Activated T-helper 17 cell treated with anti-CD3 and anti-CD28 coated beads, Interleukin-2, amount 50 U/mL, for 72 hours (primary cell): Measurements from ENCODE around the gene LRP1B. TPM values are rescaled to one million over a fixed set of nuclear protein-coding genes. Genes with fewer than 3 reads are reported as not detected.

ENCODE experiments used
- ATAC-seq: fragments of 150-1000 bp; cut with Tn5 transposase; replicated peaks from 2 replicates; pipeline ENCODE4 v1.10.0; 2021; ENCODE audit warnings: mild to moderate bottlenecking, moderate library complexity
- H3K27ac Mint-ChIP-seq: one replicate; pipeline ENCODE4 v1.8.0; 2022; ENCODE audit warnings: mixed read lengths
- H3K27me3 Mint-ChIP-seq: one replicate; pipeline ENCODE4 v1.8.0; 2022; ENCODE audit warnings: mixed read lengths
- H3K36me3 Mint-ChIP-seq: one replicate; pipeline ENCODE4 v1.8.0; 2022; ENCODE audit warnings: low read depth, mild to moderate bottlenecking, mixed read lengths
- H3K4me1 Mint-ChIP-seq: one replicate; pipeline ENCODE4 v1.8.0; 2022; ENCODE audit warnings: mixed read lengths
- H3K4me3 Mint-ChIP-seq: one replicate; pipeline ENCODE4 v1.8.0; 2022; ENCODE audit warnings: mild to moderate bottlenecking, mixed read lengths
- H3K9me3 Mint-ChIP-seq: one replicate; pipeline ENCODE4 v1.8.0; 2022; ENCODE audit warnings: mixed read lengths
- total RNA-seq, 2 donors: library from RNA; stranded (reverse); gene quantifications; one replicate each; pipeline ENCODE4 v1.2.3, GENCODE V29; 2022

Gene LRP1B
- total RNA-seq, 2 donors from 2014 or later: not detected

- no peak overlapping the region for H3K4me3 Mint-ChIP-seq
- H3K4me1 Mint-ChIP-seq: no peaks in the 10 kb centered on the region
- no peaks in the 10 kb centered on the region for H3K27me3 Mint-ChIP-seq
- no peak overlapping the region for H3K27ac Mint-ChIP-seq
- ATAC-seq: no peak
- H3K9me3 Mint-ChIP-seq: peaks cover 6% of the 10 kb centered on the region
- no peaks in the 10 kb centered on the region for H3K36me3 Mint-ChIP-seq
Measured at GRCh38 chr2:141316103-141316502, 814.7 kb downstream of the LRP1B start.

GRCh38 chr2:141313972-141314371, 816.8 kb downstream of the LRP1B start:
- ATAC-seq: no peak
- no peak overlapping the region for H3K27ac Mint-ChIP-seq
- no peaks in the 10 kb centered on the region for H3K36me3 Mint-ChIP-seq
- H3K4me1 Mint-ChIP-seq: no peaks in the 10 kb centered on the region
- peaks cover 17% of the 10 kb centered on the region for H3K9me3 Mint-ChIP-seq
- H3K27me3 Mint-ChIP-seq: no peaks in the 10 kb centered on the region
- no peak overlapping the region for H3K4me3 Mint-ChIP-seq

GRCh38 chr2:141311430-141311829, 819.4 kb downstream of the LRP1B start:
- no peak overlapping the region for H3K27ac Mint-ChIP-seq
- H3K27me3 Mint-ChIP-seq: no peaks in the 10 kb centered on the region
- ATAC-seq: no peak
- no peaks in the 10 kb centered on the region for H3K4me1 Mint-ChIP-seq
- no peak overlapping the region for H3K4me3 Mint-ChIP-seq
- no peaks in the 10 kb centered on the region for H3K36me3 Mint-ChIP-seq
- peaks cover 13% of the 10 kb centered on the region for H3K9me3 Mint-ChIP-seq

GRCh38 chr2:141306368-141306767, 824.4 kb downstream of the LRP1B start:
- Mint-ChIP-seq H3K4me3 (no peak overlapping the region), H3K27ac (no peak overlapping the region), H3K9me3 (peaks cover 13% of the 10 kb centered on the region)

GRCh38 chr2:141301551-141301950, 829.3 kb downstream of the LRP1B start:
- H3K27me3 Mint-ChIP-seq: no peaks in the 10 kb centered on the region
- H3K27ac Mint-ChIP-seq: no peak overlapping the region
- no peak for ATAC-seq
- no peaks in the 10 kb centered on the region for H3K4me1 Mint-ChIP-seq
- no peaks in the 10 kb centered on the region for H3K36me3 Mint-ChIP-seq
- H3K9me3 Mint-ChIP-seq: peaks cover 6% of the 10 kb centered on the region
- H3K4me3 Mint-ChIP-seq: no peak overlapping the region

More at GRCh38 chr2:141306368-141306767, 824.4 kb downstream of the LRP1B start:
- no peaks in the 10 kb centered on the region for H3K36me3 Mint-ChIP-seq
- no peaks in the 10 kb centered on the region for H3K4me1 Mint-ChIP-seq
- ATAC-seq: no peak
- H3K27me3 Mint-ChIP-seq: no peaks in the 10 kb centered on the region

GRCh38 chr2:141280037-141280436, 850.8 kb downstream of the LRP1B start:
- Mint-ChIP-seq H3K4me3 (no peak overlapping the region), H3K9me3 (peaks cover 16% of the 10 kb centered on the region), H3K27me3 (no peaks in the 10 kb centered on the region), H3K4me1 (no peaks in the 10 kb centered on the region), H3K36me3 (no peaks in the 10 kb centered on the region), H3K27ac (no peak overlapping the region)
- ATAC-seq: no peak

GRCh38 chr2:141271346-141271745, 859.5 kb downstream of the LRP1B start:
- Mint-ChIP-seq H3K4me1 (no peaks in the 10 kb centered on the region), H3K27ac (no peak overlapping the region)
- ATAC-seq: no peak

GRCh38 chr2:141264848-141265247, 866.0 kb downstream of the LRP1B start:
- H3K27me3 Mint-ChIP-seq: no peaks in the 10 kb centered on the region
- H3K4me3 Mint-ChIP-seq: no peak overlapping the region
- no peaks in the 10 kb centered on the region for H3K36me3 Mint-ChIP-seq
- ATAC-seq: no peak
- peaks cover 8% of the 10 kb centered on the region for H3K9me3 Mint-ChIP-seq
- H3K4me1 Mint-ChIP-seq: no peaks in the 10 kb centered on the region
- H3K27ac Mint-ChIP-seq: no peak overlapping the region

More at GRCh38 chr2:141271346-141271745, 859.5 kb downstream of the LRP1B start:
- H3K9me3 Mint-ChIP-seq: peaks cover 14% of the 10 kb centered on the region
- no peak overlapping the region for H3K4me3 Mint-ChIP-seq
- H3K27me3 Mint-ChIP-seq: no peaks in the 10 kb centered on the region
- H3K36me3 Mint-ChIP-seq: no peaks in the 10 kb centered on the region

- no peaks in the 10 kb centered on the region for H3K36me3 Mint-ChIP-seq
- H3K27ac Mint-ChIP-seq: no peak overlapping the region
- ATAC-seq: no peak
- H3K9me3 Mint-ChIP-seq: peaks cover 4% of the 10 kb centered on the region
- H3K4me1 Mint-ChIP-seq: no peaks in the 10 kb centered on the region
- H3K27me3 Mint-ChIP-seq: no peaks in the 10 kb centered on the region
- no peak overlapping the region for H3K4me3 Mint-ChIP-seq
Measured at GRCh38 chr2:141260911-141261310, 869.9 kb downstream of the LRP1B start.

- no peaks in the 10 kb centered on the region for H3K4me1 Mint-ChIP-seq
- no peaks in the 10 kb centered on the region for H3K27me3 Mint-ChIP-seq
- H3K27ac Mint-ChIP-seq: no peak overlapping the region
- no peak overlapping the region for H3K4me3 Mint-ChIP-seq
- no peaks in the 10 kb centered on the region for H3K9me3 Mint-ChIP-seq
- ATAC-seq: no peak
- H3K36me3 Mint-ChIP-seq: no peaks in the 10 kb centered on the region
Measured at GRCh38 chr2:141259683-141260082, 871.1 kb downstream of the LRP1B start.

- Mint-ChIP-seq H3K4me1 (no peaks in the 10 kb centered on the region), H3K36me3 (no peaks in the 10 kb centered on the region), H3K4me3 (no peak overlapping the region), H3K27me3 (no peaks in the 10 kb centered on the region), H3K9me3 (peaks cover 16% of the 10 kb centered on the region), H3K27ac (no peak overlapping the region)
- ATAC-seq: no peak
Measured at GRCh38 chr2:141242008-141242407, 888.8 kb downstream of the LRP1B start.

- no peak overlapping the region for H3K4me3 Mint-ChIP-seq
- no peaks in the 10 kb centered on the region for H3K4me1 Mint-ChIP-seq
- no peaks in the 10 kb centered on the region for H3K36me3 Mint-ChIP-seq
- H3K27ac Mint-ChIP-seq: no peak overlapping the region
- ATAC-seq: no peak
- H3K9me3 Mint-ChIP-seq: peaks cover 8% of the 10 kb centered on the region
- H3K27me3 Mint-ChIP-seq: no peaks in the 10 kb centered on the region
Measured at GRCh38 chr2:141226560-141226959, 904.3 kb downstream of the LRP1B start.

GRCh38 chr2:141207036-141207385, 923.8 kb downstream of the LRP1B start:
- Mint-ChIP-seq H3K27me3 (no peaks in the 10 kb centered on the region), H3K36me3 (no peaks in the 10 kb centered on the region), H3K27ac (no peak overlapping the region), H3K4me1 (no peaks in the 10 kb centered on the region), H3K4me3 (no peak overlapping the region), H3K9me3 (peaks cover 14% of the 10 kb centered on the region)
- no peak for ATAC-seq

GRCh38 chr2:141201016-141201565, 929.7 kb downstream of the LRP1B start:
- Mint-ChIP-seq H3K27me3 (no peaks in the 10 kb centered on the region), H3K36me3 (no peaks in the 10 kb centered on the region)

GRCh38 chr2:141200191-141200590, 930.6 kb downstream of the LRP1B start:
- H3K4me1 Mint-ChIP-seq: no peaks in the 10 kb centered on the region
- H3K4me3 Mint-ChIP-seq: no peak overlapping the region
- H3K36me3 Mint-ChIP-seq: no peaks in the 10 kb centered on the region
- no peak for ATAC-seq
- no peaks in the 10 kb centered on the region for H3K27me3 Mint-ChIP-seq
- H3K9me3 Mint-ChIP-seq: peaks cover 23% of the 10 kb centered on the region
- H3K27ac Mint-ChIP-seq: no peak overlapping the region

More at GRCh38 chr2:141201016-141201565, 929.7 kb downstream of the LRP1B start:
- ATAC-seq: no peak
- H3K4me3 Mint-ChIP-seq: no peak overlapping the region
- H3K27ac Mint-ChIP-seq: no peak overlapping the region
- no peaks in the 10 kb centered on the region for H3K4me1 Mint-ChIP-seq
- peaks cover 20% of the 10 kb centered on the region for H3K9me3 Mint-ChIP-seq

GRCh38 chr2:141199711-141200110, 931.1 kb downstream of the LRP1B start:
- Mint-ChIP-seq H3K36me3 (no peaks in the 10 kb centered on the region), H3K27ac (no peak overlapping the region), H3K4me3 (no peak overlapping the region), H3K4me1 (no peaks in the 10 kb centered on the region), H3K27me3 (no peaks in the 10 kb centered on the region), H3K9me3 (peaks cover 23% of the 10 kb centered on the region)
- no peak for ATAC-seq
